Pons (tissue), 1 donor: Measurements from ENCODE around the gene RAB37.

ENCODE experiments used
- DNase-seq: peaks from one replicate; pipeline ENCODE4 v3.0.0-alpha.2; 2016; ENCODE audit warnings: low spot score

RAB37 gene

GRCh38 chr17:74728033-74728701 lies 8.9 kb upstream of the RAB37 start:
- DNase-seq, result no peak

- no peak for DNase-seq
These were observed 8.4 kb upstream of the RAB37 start for GRCh38 chr17:74728702-74729075.

GRCh38 chr17:74729368-74729767 lies 7.7 kb upstream of the RAB37 start:
- no peak for DNase-seq

GRCh38 chr17:74729866-74730265 lies 7.2 kb upstream of the RAB37 start:
- no peak for DNase-seq

- DNase-seq, result no peak
These were observed 6.3 kb upstream of the RAB37 start for GRCh38 chr17:74730491-74731346.

GRCh38 chr17:74731347-74731605 lies 5.8 kb upstream of the RAB37 start:
- no peak for DNase-seq

- no peak for DNase-seq
These were observed 4.8 kb upstream of the RAB37 start for GRCh38 chr17:74732042-74732867.

GRCh38 chr17:74733365-74734122 lies 3.5 kb upstream of the RAB37 start:
- no peak for DNase-seq

- DNase-seq, result no peak
These were observed 2.8 kb upstream of the RAB37 start for GRCh38 chr17:74734256-74734655.

GRCh38 chr17:74737299-74738050 lies 419 bp downstream of the RAB37 start:
- DNase-seq, result no peak

- no peak for DNase-seq
These were observed 1.3 kb downstream of the RAB37 start for GRCh38 chr17:74738051-74738996.

GRCh38 chr17:74739227-74739831 lies 2.3 kb downstream of the RAB37 start:
- DNase-seq, result no peak

GRCh38 chr17:74740173-74740572 lies 3.1 kb downstream of the RAB37 start:
- DNase-seq, result no peak

GRCh38 chr17:74740641-74741387 lies 3.8 kb downstream of the RAB37 start:
- DNase-seq, result no peak

GRCh38 chr17:74742153-74742515 lies 5.1 kb downstream of the RAB37 start:
- DNase-seq, result no peak

GRCh38 chr17:74742978-74743545 lies 6.0 kb downstream of the RAB37 start:
- DNase-seq, result no peak

GRCh38 chr17:74743755-74744154 lies 6.7 kb downstream of the RAB37 start:
- DNase-seq, result no peak

- no peak for DNase-seq
These were observed 7.3 kb downstream of the RAB37 start for GRCh38 chr17:74744349-74744713.
